Left colon (tissue), 2 donors: ENCODE data around the gene TET2. TPM values are rescaled to one million over a fixed set of nuclear protein-coding genes. Genes with fewer than 3 reads are reported as not detected.

Source experiments
- ATAC-seq: fragments of 200-7000 bp; cut with Tn5 transposase; one replicate; pipeline ENCODE4 v1.9.1; 2020; ENCODE audit warnings: mild to moderate bottlenecking, moderate library complexity
- DNase-seq, 2 donors: peaks; one replicate each; pipeline ENCODE4 v3.0.0-alpha.2; 2020
- intact Hi-C, 2 donors: fragments of 100-400 bp; cut with DNase I in 1 of 2; cut with micrococcal nuclease in 1 of 2; formaldehyde crosslinking; loops; one replicate each; pipeline versions ENCODE4 v1.11.2 to v1.14.0; 2022; cut with DNase I, micrococcal nuclease
- total RNA-seq, 2 donors: library from RNA; stranded (reverse); fragmentation: NEBNext Ultra II Directional; extraction: Animal tissue kit (Norgen Biotek cat#: 25700); gene quantifications; one replicate each; pipeline ENCODE4 v1.2.1, GENCODE V29; 2021
- donor health status: DM: no; HTN: no; CAD: no.
- donor health status: DM: yes; HTN: yes; CAD: no.

Gene TET2
- total RNA-seq, 2 donors from 2014 or later: 30.8 to 31.2 TPM

GRCh38 chr4:105327222-105327621 is 180.5 kb downstream of the TET2 start:
- intact Hi-C loops: no loop called here
- DNase-seq (no peak), ATAC-seq (no peak)

GRCh38 chr4:105327956-105328355 is 181.3 kb downstream of the TET2 start:
- no peak for DNase-seq

DNA sequence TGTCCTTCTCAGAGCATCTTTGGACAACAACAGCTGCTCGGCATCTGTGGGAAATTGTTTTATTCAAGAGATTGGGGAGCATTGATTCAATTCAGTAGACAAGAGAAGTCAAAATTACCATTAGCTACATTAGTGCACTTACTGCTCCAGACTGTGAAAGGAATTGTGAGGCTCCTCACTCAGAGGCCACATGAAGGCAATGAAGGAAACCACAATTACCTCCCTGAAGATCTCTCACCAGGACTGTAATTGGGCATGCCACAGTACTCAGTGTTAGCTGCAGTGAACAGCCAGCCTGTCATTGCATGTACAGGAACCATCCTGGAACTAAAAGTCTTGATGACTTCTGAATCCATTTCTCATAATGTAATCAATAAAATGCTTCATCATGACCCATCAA is 182.4 kb downstream of the TET2 start:
- intact Hi-C loops: no loop called here
- ATAC-seq: no peak
- no peak for DNase-seq

More at GRCh38 chr4:105327956-105328355, 181.3 kb downstream of the TET2 start:
- intact Hi-C loops: no loop called here
- no peak for ATAC-seq
